GM18951 (cell line): ENCODE data around the gene EXD3.
"Not testable (repeated sequence)": the region's sequence is repeated elsewhere in the genome, so short reads cannot be mapped to it uniquely, and the experiment has no call there.

Experiments used
- POLR2A ChIP-seq: IDR thresholded peaks from 4 replicates; pipeline ENCODE4 v1.6.1; 2011; ENCODE audit warnings: mild to moderate bottlenecking; ENCODE audit not compliant: insufficient read length, insufficient read depth; ENCODE audit errors: extremely low read depth
- in situ Hi-C: fragments of 300-500 bp; cut with MboI; formaldehyde crosslinking; loops from one replicate; pipeline ENCODE4 v1.12.0; 2022; ENCODE audit warnings: low sequenced_read_pairs, mixed read lengths, inconsistent platforms; ENCODE audit not compliant: unreplicated experiment

The EXD3 gene

DNA sequence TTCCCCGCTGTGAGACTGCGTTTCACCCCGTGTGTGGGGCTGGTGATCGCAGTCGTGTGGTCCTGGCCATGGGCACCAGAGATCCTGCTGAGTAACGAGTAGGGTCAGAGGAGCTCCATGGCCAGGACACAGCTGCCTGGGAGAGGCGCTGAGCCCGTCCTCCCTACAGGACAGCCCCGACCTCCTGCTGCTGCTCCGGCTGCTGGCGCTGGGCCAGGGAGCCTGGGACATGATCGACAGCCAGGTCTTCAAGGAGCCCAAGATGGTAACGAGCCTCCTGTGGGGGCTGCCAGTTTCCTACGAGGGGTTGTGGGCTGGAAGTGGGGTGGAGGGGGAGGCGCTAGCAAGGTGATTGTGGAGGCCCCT, 156.8 kb downstream of the EXD3 start:
- in situ Hi-C loops: no loop called here
- TF ChIP-seq POLR2A: no peak

GRCh38 chr9:137265496-137266161, 157.3 kb downstream of the EXD3 start:
- no peak for TF ChIP-seq POLR2A
- in situ Hi-C loops: no loop called here

DNA sequence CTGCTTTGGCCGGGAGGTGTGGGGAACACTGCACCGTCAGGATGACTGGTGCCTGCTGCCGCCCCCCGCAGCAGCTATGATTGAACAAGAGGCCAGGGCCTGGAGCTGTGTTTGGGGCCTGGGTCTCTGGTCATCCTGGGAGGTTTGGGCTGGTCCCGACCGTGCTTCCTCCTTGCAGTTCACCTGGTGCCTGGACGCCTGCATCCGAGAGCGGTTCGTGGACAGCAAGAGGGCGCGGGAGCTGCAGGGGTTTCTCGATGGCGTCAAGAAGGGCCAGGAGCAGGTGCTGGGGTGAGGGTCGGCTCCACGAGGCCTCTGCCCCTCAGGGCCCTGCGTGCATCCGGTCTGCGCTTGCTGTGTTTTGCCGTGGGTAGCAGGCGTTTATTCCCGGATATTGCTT, 158.9 kb downstream of the EXD3 start:
- in situ Hi-C loops: no loop called here
- no peak for TF ChIP-seq POLR2A

GRCh38 chr9:137263506-137263905, 159.5 kb downstream of the EXD3 start:
- no peak for TF ChIP-seq POLR2A
- in situ Hi-C loops: no loop called here

- in situ Hi-C loops: no loop called here
- TF ChIP-seq POLR2A: no peak
Observed at GRCh38 chr9:137262909-137263285, 160.1 kb downstream of the EXD3 start.

- in situ Hi-C loops: not testable (repeated sequence)
Observed at GRCh38 chr9:137262173-137262908, 160.6 kb downstream of the EXD3 start.
